SK-N-SH (cell line): ENCODE results near the gene PYCR2. TPM values are rescaled to one million over a fixed set of nuclear protein-coding genes. Genes with fewer than 3 reads are reported as not detected.

ENCODE experiments used
- CTCF ChIA-PET: fragments of 300-600, 350-600 bp; formaldehyde crosslinking; extraction: SDS; loops from one replicate; lab custom pipeline; 2021; lab: Yijun Ruan, JAX
- POLR2A ChIA-PET: fragments of 350-600 bp; sonication (Branson Sonifier 250); formaldehyde crosslinking; extraction: SDS; loops from one replicate; lab custom pipeline; 2020; ENCODE audit warnings: antibody characterized with exemption, inconsistent platforms; lab: Yijun Ruan, JAX
- DNase-seq: peaks from one replicate; pipeline ENCODE4 v3.0.0; 2012
- H2AFZ ChIP-seq: fragments of 200-600 bp; sonication (generic); 2 replicates; pipeline ENCODE4 v1.8.1; 2016; ENCODE audit warnings: antibody characterized with exemption, mild to moderate bottlenecking, low read depth
- H3F3A ChIP-seq: fragments of 200-600 bp; sonication (generic); replicated peaks from 2 replicates; pipeline ENCODE3; 2016; ENCODE audit warnings: antibody characterized with exemption, mild to moderate bottlenecking; ENCODE audit not compliant: insufficient read depth
- H3K27ac ChIP-seq, 2 experiments: fragments of 200-500 bp in 1 of 2; fragments of 200-600 bp in 1 of 2; sonication (Bioruptor generic) in 1 of 2; sonication (generic), shearing (Covaris generic) in 1 of 2; 2 replicates each; pipeline versions ENCODE4 v1.5.1 to v1.6.1; 2014 to 2016; ENCODE audit warnings: low read depth in 2 of 2, inconsistent platforms in 1 of 2, low read length in 1 of 2, mild to moderate bottlenecking in 1 of 2, mixed read lengths in 1 of 2
- H3K27me3 ChIP-seq: fragments of 200-600 bp; sonication (generic), shearing (Covaris generic); 2 replicates; pipeline ENCODE4 v1.6.1; 2016; ENCODE audit warnings: mixed run types; ENCODE audit not compliant: insufficient read depth
- H3K36me3 ChIP-seq, 2 experiments: fragments of 200-500 bp in 1 of 2; fragments of 200-600 bp in 1 of 2; sonication (Bioruptor generic) in 1 of 2; sonication (generic) in 1 of 2; replicated peaks in 1 of 2; 2 replicates each; pipeline versions ENCODE3 to v1.5.1; 2014 to 2016; ENCODE audit warnings: low read length in 1 of 2, mild to moderate bottlenecking in 1 of 2; ENCODE audit not compliant: insufficient read depth in 2 of 2, control insufficient read depth in 1 of 2
- H3K4me1 ChIP-seq, 2 experiments: fragments of 200-500 bp in 1 of 2; fragments of 200-600 bp in 1 of 2; sonication (Bioruptor generic) in 1 of 2; sonication (generic), shearing (Covaris generic) in 1 of 2; 2 replicates each; pipeline versions ENCODE4 v1.5.1 to v1.6.1; 2014 to 2016; ENCODE audit warnings: low read depth in 1 of 2, low read length in 1 of 2, mixed run types in 1 of 2; ENCODE audit not compliant: insufficient read depth in 2 of 2, control insufficient read depth in 1 of 2
- H3K4me2 ChIP-seq: fragments of 200-600 bp; sonication (generic), shearing (Covaris generic); 2 replicates; pipeline ENCODE4 v1.6.1; 2017; ENCODE audit warnings: mixed run types
- H3K4me3 ChIP-seq, 2 experiments: fragments of 200-500 bp in 1 of 2; fragments of 200-600 bp in 1 of 2; sonication (Bioruptor generic) in 1 of 2; sonication (generic), shearing (Covaris generic) in 1 of 2; 2 replicates each; pipeline versions ENCODE4 v1.5.1 to v1.8.1; 2014 to 2016; ENCODE audit warnings: low read depth in 2 of 2, inconsistent platforms in 1 of 2, low read length in 1 of 2, mild to moderate bottlenecking in 1 of 2, mixed read lengths in 1 of 2, moderate library complexity in 1 of 2
- H3K79me2 ChIP-seq: fragments of 200-600 bp; sonication (generic); 2 replicates; pipeline ENCODE4 v1.8.1; 2017; ENCODE audit warnings: mild to moderate bottlenecking; ENCODE audit not compliant: insufficient read depth
- H3K9ac ChIP-seq: fragments of 200-600 bp; sonication (generic); 2 replicates; pipeline ENCODE4 v1.6.1; 2017; ENCODE audit warnings: mixed run types
- H3K9me2 ChIP-seq: fragments of 200-600 bp; sonication (generic); 2 replicates; pipeline ENCODE4 v1.6.1; 2017; ENCODE audit warnings: mixed run types
- H3K9me3 ChIP-seq: fragments of 200-600 bp; sonication (generic); 2 replicates; pipeline ENCODE4 v1.6.1; 2017; ENCODE audit warnings: mixed run types, mild to moderate bottlenecking, moderate library complexity
- H4K20me1 ChIP-seq: fragments of 200-600 bp; sonication (generic); 2 replicates; pipeline ENCODE4 v1.6.1; 2017; ENCODE audit warnings: mild to moderate bottlenecking, mixed run types; ENCODE audit not compliant: insufficient read depth
- EP300 ChIP-seq, 2 experiments: IDR thresholded peaks; 2 replicates each; pipeline versions ENCODE4 v1.4.0 to v1.6.1; 2012; ENCODE audit warnings: borderline replicate concordance in 1 of 2, low read depth in 1 of 2, low read length in 1 of 2
- GATA2 ChIP-seq: sonication (generic); formaldehyde crosslinking; IDR thresholded peaks from 2 replicates; pipeline ENCODE4 v1.5.0; 2020; ENCODE audit warnings: mild to moderate bottlenecking, missing genetic modification reagents
- MAX ChIP-seq: IDR thresholded peaks from 2 replicates; pipeline ENCODE4 v1.4.0; 2012; ENCODE audit warnings: low read depth
- MXI1 ChIP-seq: IDR thresholded peaks from 2 replicates; pipeline ENCODE4 v1.6.1; 2012; ENCODE audit warnings: mild to moderate bottlenecking, low read depth, low read length, improper control_type of control experiment
- NRF1 ChIP-seq: IDR thresholded peaks from 2 replicates; pipeline ENCODE4 v1.6.1; 2012; ENCODE audit warnings: low read depth, mild to moderate bottlenecking, low read length
- PBX3 ChIP-seq: IDR thresholded peaks from 2 replicates; pipeline ENCODE4; 2012
- POLR2AphosphoS5 ChIP-seq: IDR thresholded peaks from 2 replicates; pipeline ENCODE4 v1.6.1; 2012; ENCODE audit warnings: low read depth, low read length
- RXRA ChIP-seq: IDR thresholded peaks from 2 replicates; pipeline ENCODE4 v1.4.0; 2012; ENCODE audit warnings: low read depth, mild to moderate bottlenecking, borderline replicate concordance
- TCF12 ChIP-seq: IDR thresholded peaks from 2 replicates; pipeline ENCODE4 v1.4.0; 2012
- whole genome bisulfite sequencing: methylation state at CpG from one replicate; pipeline ENCODE4 v1.1.6; 2017; ENCODE audit warnings: low lambda C conversion rate; 5-methylcytosine and 5-hydroxymethylcytosine counted together
- polyA plus RNA-seq, 3 experiments: library from polyadenylated mRNA; depleted of rRNA; stranded (reverse); fragments of >200 nt; gene quantifications; 2 replicates each; pipeline ENCODE4 v1.2.3, GENCODE V29; 2012

Gene PYCR2
- polyA plus RNA-seq, 1 of the 3 experiments (the other 2 are of a cell fraction): 95.3 TPM

- TF ChIP-seq TCF12 (no peak), GATA2 (no peak), EP300 (IDR thresholded peaks at IDR 0.05; ENCODE audit: borderline replicate concordance in 1 of 2, low read depth in 1 of 2, low read length in 1 of 2) (no peak), RXRA (no peak), MXI1 (no peak), NRF1 (no peak)
- Histone ChIP-seq H3K4me2 (peak overlapping the region; percentile 97), H3K4me1 (peaks cover 28 to 47% of the 10 kb centered on the region in 2 experiments), H3K4me3 (peak overlapping the region; percentile 92 to 98), H3K9me2 (no peaks in the 10 kb centered on the region), H2AFZ (peak overlapping the region; percentile 71; the same call in 1 of the 2 replicates), H3K36me3 (peaks cover 0 to 24% of the 10 kb centered on the region in 2 experiments), H3K9ac (peak overlapping the region; percentile 98), H3K9me3 (no peaks in the 10 kb centered on the region), H3K27me3 (no peaks in the 10 kb centered on the region), H3F3A (peaks cover 5% of the 10 kb centered on the region), H3K27ac (peak overlapping the region; percentile 93 to 95), H4K20me1 (no peaks in the 10 kb centered on the region; the same call in 1 of the 2 replicates), H3K79me2 (peaks cover 20% of the 10 kb centered on the region)
- no peak for DNase-seq
- CTCF ChIA-PET: interaction anchor here (0.7 to 2.1 kb wide), 8 partner anchors 11 to 449 kb away, joined by 3 to 8 read pairs (median 4); partner anchors contain the start of gene TMEM63A
- POLR2A ChIA-PET: interaction anchor here (1.1 to 2.0 kb wide), 3 partner anchors 8 to 146 kb away, joined by 4 to 12 read pairs (median 10); partner anchors contain the start of gene SRP9
- 2% methylated on average over 8 of the region's 8 CpGs for WGBS
Measured at GRCh38 chr1:225923381-225923691, 714 bp downstream of the PYCR2 start.

GRCh38 chr1:225921734-225922709 is 2.0 kb downstream of the PYCR2 start:
- Histone ChIP-seq H3K9me2 (no peaks in the 10 kb centered on the region), H3K9me3 (no peaks in the 10 kb centered on the region), H3F3A (peaks cover 5% of the 10 kb centered on the region), H3K4me1 (peaks cover 28 to 45% of the 10 kb centered on the region in 2 experiments), H4K20me1 (no peaks in the 10 kb centered on the region; the same call in 1 of the 2 replicates), H3K36me3 (peaks cover 13 to 26% of the 10 kb centered on the region in 2 experiments), H3K79me2 (peaks cover 20% of the 10 kb centered on the region), H2AFZ (no peak overlapping the region), H3K4me2 (peak overlapping the region; percentile 97; the same call in 1 of the 2 replicates), H3K9ac (no peak overlapping the region), H3K4me3 (no peak overlapping the region; a peak in 1 of 4 replicates), H3K27ac (peak overlapping the region in 1 of 2 experiments; percentile 2; a peak in 1 of 4 replicates), H3K27me3 (no peaks in the 10 kb centered on the region)
- CTCF ChIA-PET: interaction anchor here (0.8 to 1.8 kb wide), 4 partner anchors 39 to 634 kb away, joined by 3 to 8 read pairs (median 4); partner anchors contain the start of gene TMEM63A
- TF ChIP-seq TCF12: no peak
- no peak for TF ChIP-seq MAX
- TF ChIP-seq PBX3: peak; percentile 47
- no peak for TF ChIP-seq POLR2AphosphoS5
- WGBS: 91% methylated on average over 11 of the region's 23 CpGs
- DNase-seq: no peak
- POLR2A ChIA-PET: no interaction called here
